ENCODE results near the gene SPIC. TPM values are rescaled to one million over a fixed set of nuclear protein-coding genes. Genes with fewer than 3 reads are reported as not detected.

Gene SPIC
- total and polyA plus RNA-seq, 7 donors = 0.77 TPM; not detected in 6

- no peaks in the 10 kb centered on the region for H3K36me3 ChIP-seq
- no peak overlapping the region for H3K27ac ChIP-seq
- TF ChIP-seq POLR2AphosphoS5 (IDR thresholded peaks at IDR 0.05) (no peak), CTCF (IDR thresholded peaks at IDR 0.05) (no peak), POLR2A (IDR thresholded peaks at IDR 0.05) (no peak)
- H3K4me1 ChIP-seq = no peaks in the 10 kb centered on the region
- H3K4me3 ChIP-seq = no peak overlapping the region
- H3K9me3 ChIP-seq = no peaks in the 10 kb centered on the region
- no peaks in the 10 kb centered on the region for H3K27me3 ChIP-seq
- intact Hi-C loops (cut with DNase I) = no loop called here
- no peak for DNase-seq
Measured at GRCh38 chr12:101441461-101442224, 33.5 kb upstream of the SPIC start.

GRCh38 chr12:101455685-101456084 lies 19.5 kb upstream of the SPIC start:
- Histone ChIP-seq H3K36me3 (no peaks in the 10 kb centered on the region), H3K27ac (no peak overlapping the region), H3K4me1 (no peaks in the 10 kb centered on the region), H3K4me3 (no peak overlapping the region), H3K9me3 (no peaks in the 10 kb centered on the region), H3K27me3 (no peaks in the 10 kb centered on the region)
- DNase-seq = no peak
- 68 to 86% methylated on average over 4 of the region's 4 CpGs for WGBS, 2 donors
- intact Hi-C loops (cut with DNase I) = no loop called here
- TF ChIP-seq POLR2A (IDR thresholded peaks at IDR 0.05) = no peak
- TF ChIP-seq EP300 (IDR thresholded peaks at IDR 0.05) = no peak
- TF ChIP-seq CTCF (IDR thresholded peaks at IDR 0.05) = no peak
- no peak for TF ChIP-seq POLR2AphosphoS5 (IDR thresholded peaks at IDR 0.05)

- H3K36me3 ChIP-seq = no peaks in the 10 kb centered on the region
- DNase-seq = no peak
- H3K27me3 ChIP-seq = no peaks in the 10 kb centered on the region
- no peaks in the 10 kb centered on the region for H3K9me3 ChIP-seq
- H3K27ac ChIP-seq = peak overlapping the region in 1 of 4 donors; percentile 62
- 7 to 37% methylated on average over 4 of the region's 4 CpGs for WGBS, 2 donors
- intact Hi-C loops (cut with DNase I) = no loop called here
- no peak overlapping the region for H3K4me3 ChIP-seq
- H3K4me1 ChIP-seq = no peaks in the 10 kb centered on the region
- TF ChIP-seq POLR2AphosphoS5 (IDR thresholded peaks at IDR 0.05) = no peak
- TF ChIP-seq EP300 (IDR thresholded peaks at IDR 0.05) = no peak
- no peak for TF ChIP-seq CTCF (IDR thresholded peaks at IDR 0.05)
- no peak for TF ChIP-seq POLR2A (IDR thresholded peaks at IDR 0.05)
Measured at GRCh38 chr12:101459642-101460346, 15.3 kb upstream of the SPIC start.

DNA sequence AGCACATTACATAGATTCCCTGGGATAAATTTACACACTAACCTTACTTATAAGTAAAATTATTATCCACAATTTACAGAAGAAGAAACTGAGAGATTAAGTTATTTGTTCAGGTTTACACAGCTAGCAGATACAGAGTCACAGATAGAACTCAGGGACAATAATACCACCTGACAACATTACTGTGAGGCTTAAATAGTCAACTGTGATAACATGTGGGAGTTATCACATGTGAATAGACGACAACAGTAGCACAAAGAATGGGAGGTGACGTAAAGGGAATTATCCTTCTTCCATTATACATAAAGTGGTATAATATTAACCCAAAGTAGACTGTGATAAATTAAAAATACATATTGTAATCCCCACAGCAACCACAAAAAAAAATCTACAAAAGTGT lies 6.2 kb upstream of the SPIC start:
- Histone ChIP-seq H3K36me3 (no peaks in the 10 kb centered on the region), H3K27ac (no peak overlapping the region), H3K4me1 (no peaks in the 10 kb centered on the region), H3K9me3 (no peaks in the 10 kb centered on the region), H3K27me3 (no peaks in the 10 kb centered on the region), H3K4me3 (no peak overlapping the region)
- 55 to 73% methylated on average over 2 of the region's 2 CpGs for WGBS, 2 donors
- intact Hi-C loops (cut with DNase I) = no loop called here
- DNase-seq = no peak
- TF ChIP-seq EP300 (IDR thresholded peaks at IDR 0.05) (no peak), POLR2A (IDR thresholded peaks at IDR 0.05) (no peak), POLR2AphosphoS5 (IDR thresholded peaks at IDR 0.05) (no peak), CTCF (IDR thresholded peaks at IDR 0.05) (no peak)

Measured in sigmoid colon (tissue), 7 donors.